ENCODE measurements around the gene VILL. TPM values are rescaled to one million over a fixed set of nuclear protein-coding genes. Genes with fewer than 3 reads are reported as not detected.
"Not testable (repeated sequence)": the region's sequence is repeated elsewhere in the genome, so short reads cannot be mapped to it uniquely, and the experiment has no call there.

VILL gene
- total RNA-seq, 2 experiments from 2014 or later: 11.4 to 11.7 TPM

DNA sequence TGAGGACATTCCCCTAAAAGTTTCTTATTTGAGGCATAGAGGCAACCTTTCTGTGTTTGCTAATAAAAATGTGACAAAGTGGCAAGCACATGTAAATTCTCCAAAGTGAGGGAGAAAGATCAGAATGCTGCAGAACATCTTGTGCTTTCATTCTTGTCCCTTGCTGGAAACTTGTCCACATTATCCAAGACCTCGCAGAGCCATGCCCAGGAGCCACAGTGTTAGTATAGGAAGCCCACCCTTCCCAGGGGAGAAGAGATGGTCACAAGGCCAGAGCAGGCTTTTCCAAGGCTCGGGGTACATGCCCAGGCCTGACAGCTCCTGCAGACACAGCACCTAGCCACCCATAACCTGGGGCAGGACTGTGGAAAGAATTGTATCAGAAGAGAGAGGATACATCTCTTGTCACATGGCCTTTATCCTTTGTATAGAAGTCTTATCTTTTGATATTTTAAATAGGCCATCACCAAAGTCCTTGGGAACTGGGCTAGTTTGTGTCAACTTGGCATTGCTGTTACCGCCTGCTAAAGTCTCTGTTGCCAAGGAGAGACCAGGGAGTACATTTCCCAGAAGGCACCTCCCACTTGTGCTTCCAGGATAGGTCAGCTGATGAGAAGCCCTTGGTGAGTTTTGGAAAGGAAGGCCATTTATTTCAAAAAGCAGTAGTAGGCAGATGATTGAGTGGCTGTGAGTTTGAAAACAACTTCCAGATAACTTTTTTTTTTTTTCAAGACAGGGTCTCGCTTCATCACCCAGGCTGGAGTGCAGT is 59.0 kb downstream of the VILL start:
- intact Hi-C loops (cut with micrococcal nuclease): no loop called here
- POLR2A ChIA-PET: no interaction called here
- ATAC-seq (no peak), DNase-seq (no peak)
- H3K9me3 Mint-ChIP-seq: no peaks in the 10 kb centered on the region
- H3K27me3 Mint-ChIP-seq: no peaks in the 10 kb centered on the region
- TF ChIP-seq, protein P1, sequence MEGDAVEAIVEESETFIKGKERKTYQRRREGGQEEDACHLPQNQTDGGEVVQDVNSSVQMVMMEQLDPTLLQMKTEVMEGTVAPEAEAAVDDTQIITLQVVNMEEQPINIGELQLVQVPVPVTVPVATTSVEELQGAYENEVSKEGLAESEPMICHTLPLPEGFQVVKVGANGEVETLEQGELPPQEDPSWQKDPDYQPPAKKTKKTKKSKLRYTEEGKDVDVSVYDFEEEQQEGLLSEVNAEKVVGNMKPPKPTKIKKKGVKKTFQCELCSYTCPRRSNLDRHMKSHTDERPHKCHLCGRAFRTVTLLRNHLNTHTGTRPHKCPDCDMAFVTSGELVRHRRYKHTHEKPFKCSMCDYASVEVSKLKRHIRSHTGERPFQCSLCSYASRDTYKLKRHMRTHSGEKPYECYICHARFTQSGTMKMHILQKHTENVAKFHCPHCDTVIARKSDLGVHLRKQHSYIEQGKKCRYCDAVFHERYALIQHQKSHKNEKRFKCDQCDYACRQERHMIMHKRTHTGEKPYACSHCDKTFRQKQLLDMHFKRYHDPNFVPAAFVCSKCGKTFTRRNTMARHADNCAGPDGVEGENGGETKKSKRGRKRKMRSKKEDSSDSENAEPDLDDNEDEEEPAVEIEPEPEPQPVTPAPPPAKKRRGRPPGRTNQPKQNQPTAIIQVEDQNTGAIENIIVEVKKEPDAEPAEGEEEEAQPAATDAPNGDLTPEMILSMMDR (IDR thresholded peaks at IDR 0.05): no peak
- no peaks in the 10 kb centered on the region for H3K4me1 Mint-ChIP-seq (ENCODE audit: low read depth)
- H3K27ac Mint-ChIP-seq: no peak overlapping the region
- no peak overlapping the region for H3K4me3 Mint-ChIP-seq
- CTCF ChIA-PET: interaction anchor here (0.8 kb wide), 1 partner anchor 354 kb away, joined by 4 read pairs; no protein-coding TSS in a partner anchor
- no peaks in the 10 kb centered on the region for H3K36me3 Mint-ChIP-seq (ENCODE audit: low read depth)

DNA sequence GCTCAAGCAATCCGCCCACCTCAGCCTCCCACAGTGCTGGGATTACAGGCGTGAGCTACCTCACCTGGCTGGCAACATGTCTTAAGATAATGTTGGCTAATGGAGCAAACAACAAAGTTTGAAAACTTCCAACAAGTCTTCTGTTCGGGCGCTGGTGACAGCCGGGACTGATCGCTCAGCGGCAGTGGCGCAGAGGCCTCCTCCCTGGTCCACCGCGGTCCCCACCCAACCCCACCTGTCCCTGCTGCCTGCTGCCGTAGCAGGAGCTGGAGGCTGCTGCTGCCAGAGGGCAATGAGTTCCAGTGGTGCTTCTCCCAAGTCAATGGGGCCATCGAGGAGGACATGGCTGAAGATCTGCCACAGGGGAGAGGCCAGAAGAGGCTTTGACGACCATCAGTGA is 60.5 kb downstream of the VILL start:
- H3K27me3 Mint-ChIP-seq: no peaks in the 10 kb centered on the region
- intact Hi-C loops (cut with micrococcal nuclease): no loop called here
- CTCF ChIA-PET: no interaction called here

DNA sequence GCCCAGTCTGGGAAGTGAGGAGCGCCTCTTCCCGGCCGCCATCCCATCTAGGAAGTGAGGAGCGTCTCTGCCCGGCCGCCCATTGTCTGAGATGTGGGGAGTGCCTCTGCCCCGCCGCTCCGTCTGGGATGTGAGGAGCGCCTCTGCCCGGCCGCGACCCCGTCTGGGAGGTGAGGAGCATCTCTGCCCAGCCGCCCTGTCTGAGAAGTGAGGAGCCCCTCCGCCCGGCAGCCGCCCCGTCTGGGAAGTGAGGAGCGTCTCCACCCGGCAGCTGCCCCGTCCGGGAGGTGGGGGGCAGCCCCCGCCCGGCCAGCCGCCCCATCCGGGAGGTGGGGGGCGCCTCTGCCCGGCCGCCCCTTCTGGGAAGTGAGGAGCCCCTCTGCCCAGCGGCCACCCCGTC is 62.7 kb downstream of the VILL start:
- H3K27ac Mint-ChIP-seq; H3K27me3 Mint-ChIP-seq; DNase-seq; H3K4me3 Mint-ChIP-seq; CTCF ChIA-PET; H3K9me3 Mint-ChIP-seq; H3K36me3 Mint-ChIP-seq (ENCODE audit: low read depth); intact Hi-C loops (cut with micrococcal nuclease); ATAC-seq; POLR2A ChIA-PET; H3K4me1 Mint-ChIP-seq (ENCODE audit: low read depth): not testable (repeated sequence)

More for the DNA sequence above, 60.5 kb downstream of the VILL start:
- TF ChIP-seq, protein P1 (IDR thresholded peaks at IDR 0.05): no peak
- H3K27ac Mint-ChIP-seq: no peak overlapping the region
- ATAC-seq (no peak), DNase-seq (no peak)
- H3K4me1 Mint-ChIP-seq (ENCODE audit: low read depth): peaks cover 5% of the 10 kb centered on the region
- no peaks in the 10 kb centered on the region for H3K9me3 Mint-ChIP-seq
- no peak overlapping the region for H3K4me3 Mint-ChIP-seq
- H3K36me3 Mint-ChIP-seq (ENCODE audit: low read depth): no peaks in the 10 kb centered on the region
- POLR2A ChIA-PET: no interaction called here

DNA sequence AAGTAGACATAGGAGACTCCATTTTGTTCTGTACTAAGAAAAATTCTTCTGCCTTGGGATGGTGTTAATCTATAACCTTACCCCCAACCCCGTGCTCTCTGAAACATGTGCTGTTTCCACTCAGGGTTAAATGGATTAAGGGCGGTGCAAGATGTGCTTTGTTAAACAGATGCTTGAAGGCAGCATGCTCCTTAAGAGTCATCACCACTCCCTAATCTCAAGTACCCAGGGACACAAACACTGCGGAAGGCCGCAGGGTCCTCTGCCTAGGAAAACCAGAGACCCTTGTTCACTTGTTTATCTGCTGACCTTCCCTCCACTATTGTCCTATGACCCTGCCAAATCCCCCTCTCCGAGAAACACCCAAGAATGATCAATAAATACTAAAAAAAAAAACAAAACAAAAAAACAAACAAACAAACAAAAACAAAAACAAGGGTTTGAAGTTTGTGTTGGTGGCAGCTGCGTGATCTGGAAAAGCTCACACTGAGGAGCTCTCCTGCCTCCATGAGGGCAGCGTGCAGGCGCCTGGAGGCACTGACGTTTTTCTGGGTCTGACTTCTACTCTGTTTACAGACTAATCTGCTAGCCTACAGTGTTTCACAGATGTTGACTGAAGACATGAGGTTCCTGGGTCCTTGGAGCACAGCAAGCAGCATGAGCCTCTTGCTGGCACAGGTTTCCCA is 63.4 kb downstream of the VILL start:
- intact Hi-C loops (cut with micrococcal nuclease); ATAC-seq; H3K36me3 Mint-ChIP-seq (ENCODE audit: low read depth); DNase-seq; H3K27me3 Mint-ChIP-seq; H3K4me3 Mint-ChIP-seq; H3K27ac Mint-ChIP-seq; CTCF ChIA-PET; POLR2A ChIA-PET; H3K9me3 Mint-ChIP-seq; H3K4me1 Mint-ChIP-seq (ENCODE audit: low read depth): not testable (repeated sequence)

DNA sequence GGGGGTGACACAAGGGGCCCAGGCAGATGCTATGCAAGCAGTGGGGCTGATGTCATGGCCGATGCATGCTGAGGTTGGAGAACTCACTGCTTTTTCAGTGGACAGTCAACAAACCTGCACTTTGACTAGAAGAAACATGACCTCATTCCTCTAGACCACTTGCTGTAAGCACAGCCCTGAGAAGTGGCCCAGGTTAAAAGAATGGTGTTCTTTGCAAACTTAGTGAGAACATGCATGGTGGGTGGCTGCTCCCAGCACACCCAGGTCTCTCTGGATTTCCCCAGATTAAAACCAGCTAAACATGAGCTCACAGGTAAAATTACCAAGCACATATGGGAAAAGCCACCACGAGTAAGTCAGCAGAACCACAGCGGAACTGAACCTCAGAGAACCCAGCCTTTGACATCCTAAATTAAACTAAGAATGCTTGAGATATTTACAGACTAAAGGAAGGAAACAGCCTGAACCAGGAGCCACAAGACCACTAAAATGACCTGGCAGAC is 64.0 kb downstream of the VILL start:
- DNase-seq: no peak
- ChIA-PET CTCF (no interaction called here), POLR2A (no interaction called here)
- Mint-ChIP-seq H3K9me3 (no peaks in the 10 kb centered on the region), H3K27ac (no peak overlapping the region), H3K27me3 (no peaks in the 10 kb centered on the region), H3K36me3 (ENCODE audit: low read depth) (no peaks in the 10 kb centered on the region), H3K4me3 (no peak overlapping the region), H3K4me1 (ENCODE audit: low read depth) (peaks cover 5% of the 10 kb centered on the region)
- ATAC-seq: peak; percentile 42
- TF ChIP-seq, protein P1 (IDR thresholded peaks at IDR 0.05): no peak
- intact Hi-C loops (cut with micrococcal nuclease): no loop called here

Small RNAs within 50 kb of the gene (microRNA-seq; reads per million reads assigned to microRNA genes)
- gene MIR26A1 (ENCODE audit: borderline microRNAs expressed, borderline replicate concordance): 6.1 reads per million, percentile 24 among the genes with 10 or more reads in this experiment

Other genes with a start within 250 kb of the VILL start
- 1 to 10 TPM; 1.2 to 1.7 TPM for gene CTDSPL, start 128.9 kb upstream of the VILL start, total RNA-seq
- 1 to 10 TPM; 6.2 to 8.2 TPM for gene PLCD1, start 38.9 kb downstream of the VILL start, total RNA-seq
- under 1 TPM; 0.20 to 0.36 TPM for gene DLEC1, start 48.4 kb downstream of the VILL start, total RNA-seq
- gene ACAA1, start 146.3 kb downstream of the VILL start, total RNA-seq: 10 to 100 TPM; 70.1 to 72.0 TPM
- gene MYD88, start 147.9 kb downstream of the VILL start, total RNA-seq: 10 to 100 TPM; 29.3 to 31.8 TPM
- 10 to 100 TPM; 56.5 to 57.9 TPM for gene OXSR1, start 174.8 kb downstream of the VILL start, total RNA-seq